T-helper 1 cell treated with Interleukin-12 subunit alpha and Interleukin-12 subunit beta and Interleukin-4 antibody, amounts not matched to agents 30 μg/mL and 1 μg/mL, for 36 hours (primary cell): Measurements from ENCODE around the gene COL5A2.

ENCODE experiments used
- H3K27ac Mint-ChIP-seq: one replicate; pipeline ENCODE4 v1.8.0; 2021; ENCODE audit warnings: mild to moderate bottlenecking, mixed read lengths
- H3K27me3 Mint-ChIP-seq: one replicate; pipeline ENCODE4 v1.8.0; 2021; ENCODE audit warnings: low read depth, mixed read lengths
- H3K36me3 Mint-ChIP-seq: one replicate; pipeline ENCODE4 v1.8.0; 2021; ENCODE audit warnings: low read depth, mixed read lengths
- H3K4me1 Mint-ChIP-seq: one replicate; pipeline ENCODE4 v1.8.0; 2021; ENCODE audit warnings: low read depth, mixed read lengths
- H3K4me3 Mint-ChIP-seq: one replicate; pipeline ENCODE4 v1.8.0; 2021; ENCODE audit warnings: mild to moderate bottlenecking, moderate library complexity, mixed read lengths
- H3K9me3 Mint-ChIP-seq: one replicate; pipeline ENCODE4 v1.8.0; 2021; ENCODE audit warnings: mixed read lengths

The COL5A2 gene

GRCh38 chr2:189179570-189179950 is at the start of gene COL5A2:
Gene COL5A2 (minus strand): TSS chr2:189179761. CDS start chr2:189179604, 157 bp downstream.
- no peak within 1 kb of the TSS for H3K4me3 Mint-ChIP-seq
- peaks cover 17% of the 10 kb centered on the region for H3K27me3 Mint-ChIP-seq
- H3K36me3 Mint-ChIP-seq = no peaks in the 10 kb centered on the region
- no peak within 1 kb of the TSS for H3K27ac Mint-ChIP-seq
- H3K4me1 Mint-ChIP-seq = peaks cover 4% of the 10 kb centered on the region
- H3K9me3 Mint-ChIP-seq = no peaks in the 10 kb centered on the region

GRCh38 chr2:189226017-189226416 is 46.5 kb upstream of the COL5A2 start:
- H3K27me3 Mint-ChIP-seq = no peaks in the 10 kb centered on the region

GRCh38 chr2:189225032-189225431 is 45.5 kb upstream of the COL5A2 start:
- no peak overlapping the region for H3K4me3 Mint-ChIP-seq
- no peaks in the 10 kb centered on the region for H3K9me3 Mint-ChIP-seq
- H3K36me3 Mint-ChIP-seq = no peaks in the 10 kb centered on the region
- peaks cover 3% of the 10 kb centered on the region for H3K4me1 Mint-ChIP-seq
- no peaks in the 10 kb centered on the region for H3K27me3 Mint-ChIP-seq
- no peak overlapping the region for H3K27ac Mint-ChIP-seq

More at GRCh38 chr2:189226017-189226416, 46.5 kb upstream of the COL5A2 start:
- Mint-ChIP-seq H3K27ac (no peak overlapping the region), H3K9me3 (no peaks in the 10 kb centered on the region), H3K4me3 (no peak overlapping the region), H3K36me3 (no peaks in the 10 kb centered on the region), H3K4me1 (peaks cover 3% of the 10 kb centered on the region)

- no peaks in the 10 kb centered on the region for H3K9me3 Mint-ChIP-seq
- H3K36me3 Mint-ChIP-seq = no peaks in the 10 kb centered on the region
- no peaks in the 10 kb centered on the region for H3K27me3 Mint-ChIP-seq
- peaks cover 3% of the 10 kb centered on the region for H3K4me1 Mint-ChIP-seq
- H3K4me3 Mint-ChIP-seq = no peak overlapping the region
- H3K27ac Mint-ChIP-seq = no peak overlapping the region
Measured at GRCh38 chr2:189222468-189223105, 43.0 kb upstream of the COL5A2 start.

GRCh38 chr2:189221811-189222467 is 42.4 kb upstream of the COL5A2 start:
- Mint-ChIP-seq H3K36me3 (no peaks in the 10 kb centered on the region), H3K4me3 (no peak overlapping the region), H3K9me3 (no peaks in the 10 kb centered on the region), H3K4me1 (peaks cover 3% of the 10 kb centered on the region), H3K27ac (no peak overlapping the region), H3K27me3 (no peaks in the 10 kb centered on the region)

GRCh38 chr2:189218236-189218635 is 38.7 kb upstream of the COL5A2 start:
- no peaks in the 10 kb centered on the region for H3K27me3 Mint-ChIP-seq
- H3K27ac Mint-ChIP-seq = no peak overlapping the region
- no peaks in the 10 kb centered on the region for H3K36me3 Mint-ChIP-seq
- no peaks in the 10 kb centered on the region for H3K4me1 Mint-ChIP-seq
- no peak overlapping the region for H3K4me3 Mint-ChIP-seq
- no peaks in the 10 kb centered on the region for H3K9me3 Mint-ChIP-seq

GRCh38 chr2:189217541-189217940 is 38.0 kb upstream of the COL5A2 start:
- no peak overlapping the region for H3K27ac Mint-ChIP-seq
- H3K36me3 Mint-ChIP-seq = no peaks in the 10 kb centered on the region
- no peaks in the 10 kb centered on the region for H3K9me3 Mint-ChIP-seq
- no peaks in the 10 kb centered on the region for H3K4me1 Mint-ChIP-seq
- H3K27me3 Mint-ChIP-seq = no peaks in the 10 kb centered on the region
- no peak overlapping the region for H3K4me3 Mint-ChIP-seq

GRCh38 chr2:189217051-189217450 is 37.5 kb upstream of the COL5A2 start:
- H3K36me3 Mint-ChIP-seq = no peaks in the 10 kb centered on the region
- no peaks in the 10 kb centered on the region for H3K27me3 Mint-ChIP-seq
- no peaks in the 10 kb centered on the region for H3K9me3 Mint-ChIP-seq
- no peak overlapping the region for H3K4me3 Mint-ChIP-seq
- H3K27ac Mint-ChIP-seq = no peak overlapping the region
- H3K4me1 Mint-ChIP-seq = no peaks in the 10 kb centered on the region

- H3K27ac Mint-ChIP-seq = no peak overlapping the region
- H3K36me3 Mint-ChIP-seq = no peaks in the 10 kb centered on the region
- peaks cover 3% of the 10 kb centered on the region for H3K4me1 Mint-ChIP-seq
- H3K4me3 Mint-ChIP-seq = no peak overlapping the region
- H3K9me3 Mint-ChIP-seq = no peaks in the 10 kb centered on the region
- no peaks in the 10 kb centered on the region for H3K27me3 Mint-ChIP-seq
Measured at GRCh38 chr2:189214484-189214883, 34.9 kb upstream of the COL5A2 start.

GRCh38 chr2:189213250-189213649 is 33.7 kb upstream of the COL5A2 start:
- H3K9me3 Mint-ChIP-seq = no peaks in the 10 kb centered on the region
- H3K4me3 Mint-ChIP-seq = no peak overlapping the region
- H3K4me1 Mint-ChIP-seq = peaks cover 3% of the 10 kb centered on the region
- H3K36me3 Mint-ChIP-seq = no peaks in the 10 kb centered on the region
- H3K27ac Mint-ChIP-seq = no peak overlapping the region
- no peaks in the 10 kb centered on the region for H3K27me3 Mint-ChIP-seq

- Mint-ChIP-seq H3K9me3 (no peaks in the 10 kb centered on the region), H3K36me3 (no peaks in the 10 kb centered on the region), H3K4me1 (peaks cover 3% of the 10 kb centered on the region), H3K4me3 (no peak overlapping the region), H3K27ac (no peak overlapping the region), H3K27me3 (no peaks in the 10 kb centered on the region)
Measured at GRCh38 chr2:189210250-189211087, 30.9 kb upstream of the COL5A2 start.

GRCh38 chr2:189208254-189208653 is 28.7 kb upstream of the COL5A2 start:
- Mint-ChIP-seq H3K4me3 (no peak overlapping the region), H3K4me1 (peaks cover 3% of the 10 kb centered on the region), H3K36me3 (no peaks in the 10 kb centered on the region), H3K9me3 (no peaks in the 10 kb centered on the region), H3K27me3 (no peaks in the 10 kb centered on the region), H3K27ac (no peak overlapping the region)

- no peaks in the 10 kb centered on the region for H3K9me3 Mint-ChIP-seq
- no peak overlapping the region for H3K4me3 Mint-ChIP-seq
- no peak overlapping the region for H3K27ac Mint-ChIP-seq
- no peaks in the 10 kb centered on the region for H3K27me3 Mint-ChIP-seq
- no peaks in the 10 kb centered on the region for H3K4me1 Mint-ChIP-seq
- no peaks in the 10 kb centered on the region for H3K36me3 Mint-ChIP-seq
Measured at GRCh38 chr2:189204322-189204941, 24.9 kb upstream of the COL5A2 start.

GRCh38 chr2:189203177-189203799 is 23.7 kb upstream of the COL5A2 start:
- no peak overlapping the region for H3K27ac Mint-ChIP-seq
- no peaks in the 10 kb centered on the region for H3K4me1 Mint-ChIP-seq
- no peaks in the 10 kb centered on the region for H3K27me3 Mint-ChIP-seq
- no peak overlapping the region for H3K4me3 Mint-ChIP-seq
- no peaks in the 10 kb centered on the region for H3K9me3 Mint-ChIP-seq
- no peaks in the 10 kb centered on the region for H3K36me3 Mint-ChIP-seq
